Peyer's patch (tissue), 4 donors: ENCODE data around the gene DPP4.

ENCODE experiments used
- POLR2A ChIP-seq, 2 donors: fragments of 450-650 bp; IDR thresholded peaks; one replicate each; pipeline ENCODE4 v1.5.1; 2017; ENCODE audit warnings: antibody characterized with exemption in 2 of 2, mild to moderate bottlenecking in 2 of 2, moderate library complexity in 2 of 2
- TF ChIP-seq, protein P1 (sequence below), 6 experiments: fragments of 450-650 bp in 4 of 6; fragments of 200-600 bp in 2 of 6; sonication (generic) in 1 of 6; IDR thresholded peaks; one replicate each; pipeline ENCODE4 v1.5.1; 2017 to 2019; ENCODE audit warnings: antibody characterized with exemption in 6 of 6, mild to moderate bottlenecking in 3 of 6, moderate library complexity in 1 of 6

DNA sequence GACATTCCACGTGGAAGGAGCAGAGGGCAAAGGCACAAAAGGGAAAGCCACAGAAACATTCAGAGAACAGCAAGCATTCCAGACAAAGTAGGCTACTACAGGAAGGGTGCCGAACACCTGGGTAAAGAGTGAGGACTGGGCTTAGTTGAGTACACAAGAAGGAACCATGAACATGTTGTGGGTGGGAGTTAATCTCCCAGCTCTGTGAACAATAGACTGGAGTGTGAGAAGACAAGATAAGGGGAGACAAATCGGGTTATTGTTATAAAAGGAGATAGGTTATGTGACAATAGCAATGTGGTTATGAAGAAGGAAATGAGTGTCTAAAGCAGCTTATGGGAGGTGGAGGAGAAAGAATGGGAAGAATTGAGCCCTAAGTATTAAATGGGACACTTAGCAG is 70.0 kb downstream of the DPP4 start:
- TF ChIP-seq POLR2A (IDR thresholded peaks at IDR 0.05), result no peak
- TF ChIP-seq, protein P1, sequence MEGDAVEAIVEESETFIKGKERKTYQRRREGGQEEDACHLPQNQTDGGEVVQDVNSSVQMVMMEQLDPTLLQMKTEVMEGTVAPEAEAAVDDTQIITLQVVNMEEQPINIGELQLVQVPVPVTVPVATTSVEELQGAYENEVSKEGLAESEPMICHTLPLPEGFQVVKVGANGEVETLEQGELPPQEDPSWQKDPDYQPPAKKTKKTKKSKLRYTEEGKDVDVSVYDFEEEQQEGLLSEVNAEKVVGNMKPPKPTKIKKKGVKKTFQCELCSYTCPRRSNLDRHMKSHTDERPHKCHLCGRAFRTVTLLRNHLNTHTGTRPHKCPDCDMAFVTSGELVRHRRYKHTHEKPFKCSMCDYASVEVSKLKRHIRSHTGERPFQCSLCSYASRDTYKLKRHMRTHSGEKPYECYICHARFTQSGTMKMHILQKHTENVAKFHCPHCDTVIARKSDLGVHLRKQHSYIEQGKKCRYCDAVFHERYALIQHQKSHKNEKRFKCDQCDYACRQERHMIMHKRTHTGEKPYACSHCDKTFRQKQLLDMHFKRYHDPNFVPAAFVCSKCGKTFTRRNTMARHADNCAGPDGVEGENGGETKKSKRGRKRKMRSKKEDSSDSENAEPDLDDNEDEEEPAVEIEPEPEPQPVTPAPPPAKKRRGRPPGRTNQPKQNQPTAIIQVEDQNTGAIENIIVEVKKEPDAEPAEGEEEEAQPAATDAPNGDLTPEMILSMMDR (IDR thresholded peaks at IDR 0.05), result no peak
